HG03097 (cell line): ENCODE results near the gene CTSE.

Source experiments
- ATAC-seq: cut with Tn5 transposase; IDR thresholded peaks from one replicate; pipeline ENCODE4 v1.9.1; 2021; ENCODE audit not compliant: unreplicated experiment, low FRiP score

Gene CTSE

DNA sequence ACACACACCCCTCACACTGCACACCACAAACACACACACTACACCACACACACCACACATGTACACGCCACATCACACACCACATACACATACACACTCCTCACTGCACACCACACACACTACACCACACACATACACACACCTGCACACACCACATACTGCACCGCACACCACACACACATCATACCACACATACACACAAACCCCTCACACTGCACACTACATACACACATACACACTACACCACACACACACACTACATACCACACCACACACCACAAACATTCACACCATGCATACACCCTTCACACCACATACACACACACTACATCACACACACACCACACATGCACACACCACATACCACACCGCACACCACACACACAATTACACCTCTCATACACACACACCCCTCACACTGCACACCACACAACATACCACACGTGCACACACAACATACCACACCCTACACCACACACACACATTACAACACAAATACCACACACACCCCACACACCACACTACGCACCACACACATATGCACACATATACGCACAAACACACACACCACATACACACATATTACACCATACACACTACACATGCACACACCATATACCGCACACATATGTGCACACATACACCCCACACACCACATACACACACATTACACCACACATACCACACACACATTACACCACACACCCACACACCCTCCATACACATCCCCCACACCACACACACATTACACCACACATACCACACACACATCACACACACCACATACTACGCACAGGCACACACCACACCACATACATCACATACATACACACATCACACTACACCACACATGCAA is 50.1 kb downstream of the CTSE start:
- no peak for ATAC-seq

DNA sequence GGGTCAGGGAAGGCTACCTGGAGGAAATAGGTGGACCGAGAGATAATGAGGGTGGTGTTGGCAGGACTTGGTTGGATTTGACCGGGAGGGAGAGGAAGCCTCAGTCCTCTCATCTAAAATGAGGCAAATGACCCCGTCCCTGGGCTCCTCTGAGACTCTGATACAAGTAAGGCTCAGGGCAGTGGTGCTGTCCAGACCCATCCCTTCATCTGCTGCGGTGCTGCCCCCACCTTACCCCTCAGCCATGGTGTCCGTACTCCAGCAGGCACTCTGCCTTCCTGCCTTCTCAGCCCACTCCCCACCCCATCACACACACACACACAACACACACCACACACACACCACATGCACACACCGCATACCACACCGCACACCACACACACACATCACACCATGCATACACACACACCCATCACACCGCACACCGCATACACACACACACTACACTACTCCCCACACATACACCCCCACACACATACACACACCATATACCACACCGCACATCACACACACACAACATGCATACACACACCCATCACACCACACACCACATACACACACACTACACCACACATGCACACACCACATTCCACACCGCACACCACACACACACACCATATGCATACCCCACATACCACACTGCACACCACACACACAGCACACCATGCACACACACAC is 51.1 kb downstream of the CTSE start:
- no peak for ATAC-seq

DNA sequence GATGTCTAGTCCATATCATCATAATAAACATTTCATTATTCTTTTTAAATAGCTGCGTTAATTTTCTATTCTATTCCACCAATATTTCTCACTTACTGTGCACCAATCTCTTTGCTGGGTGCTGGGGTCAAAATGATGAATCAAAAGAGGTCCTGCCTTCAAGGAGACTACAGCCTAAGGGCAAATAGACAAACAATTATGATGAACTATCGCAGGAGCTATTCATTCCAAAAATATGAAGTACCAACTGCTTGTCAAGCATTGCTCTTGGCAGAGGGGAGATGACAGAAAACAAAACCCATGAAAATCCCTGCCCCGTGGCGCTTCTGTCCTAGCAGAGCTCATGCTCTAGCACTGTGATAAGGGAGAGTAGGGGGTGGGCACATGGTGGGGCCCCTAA is 51.6 kb downstream of the CTSE start:
- ATAC-seq = no peak

DNA sequence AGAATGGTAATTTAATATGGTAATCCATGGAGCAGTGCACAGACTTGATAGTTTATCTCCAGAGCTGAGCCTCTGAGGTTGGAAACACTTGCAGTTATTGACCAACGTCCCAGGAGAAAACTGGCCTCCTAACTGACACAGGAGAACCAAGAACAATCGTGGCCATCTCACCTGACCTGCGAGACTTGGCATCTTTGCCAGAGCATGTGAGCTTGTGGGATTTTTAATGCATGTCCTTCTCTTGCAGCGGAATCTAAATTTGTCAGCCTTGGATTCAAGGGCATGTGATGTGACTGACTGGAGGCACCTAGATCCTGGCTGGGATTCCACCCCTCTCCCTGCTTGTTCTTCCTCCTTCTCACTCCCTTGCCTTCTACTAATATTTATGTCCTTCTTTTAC is 52.6 kb downstream of the CTSE start:
- ATAC-seq = no peak

DNA sequence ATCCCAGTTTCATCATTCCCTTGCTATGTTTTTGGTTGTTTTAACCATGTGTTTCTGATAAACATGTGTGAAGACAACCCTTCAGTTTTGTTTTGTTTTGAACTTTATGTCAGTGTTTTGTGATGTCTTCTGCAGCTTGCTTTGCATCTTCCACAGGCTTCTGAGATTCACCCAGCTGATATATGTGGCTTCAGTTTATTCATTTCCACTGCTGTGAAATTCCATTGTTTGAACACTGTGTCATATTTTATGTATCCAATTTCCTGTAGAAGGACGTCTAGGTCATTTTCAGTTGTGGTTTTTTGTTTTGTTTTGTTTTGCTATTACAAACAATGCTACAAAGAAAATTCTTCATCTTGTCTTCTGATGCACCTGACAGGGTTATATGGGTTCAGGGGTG is 53.2 kb downstream of the CTSE start:
- no peak for ATAC-seq

DNA sequence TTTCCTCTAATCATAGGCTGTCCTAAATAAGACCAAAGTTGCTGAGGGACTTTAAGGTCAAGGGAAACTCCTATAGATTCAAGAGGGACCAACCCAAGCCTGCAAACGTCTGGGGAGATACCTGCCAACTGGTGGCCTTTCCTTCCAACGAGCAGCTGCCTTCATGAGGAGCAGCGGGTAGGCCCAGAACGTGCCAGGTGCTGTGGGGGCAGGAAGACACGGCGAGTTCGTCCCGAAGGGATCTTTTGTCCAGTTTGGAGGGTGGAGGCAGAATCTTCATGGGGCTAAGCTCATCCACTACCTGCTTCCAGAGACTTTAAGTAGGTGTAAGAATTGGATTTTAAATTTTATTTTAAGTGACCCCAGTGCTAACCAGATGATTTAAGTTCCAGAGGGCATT is 54.5 kb downstream of the CTSE start:
- no peak for ATAC-seq

DNA sequence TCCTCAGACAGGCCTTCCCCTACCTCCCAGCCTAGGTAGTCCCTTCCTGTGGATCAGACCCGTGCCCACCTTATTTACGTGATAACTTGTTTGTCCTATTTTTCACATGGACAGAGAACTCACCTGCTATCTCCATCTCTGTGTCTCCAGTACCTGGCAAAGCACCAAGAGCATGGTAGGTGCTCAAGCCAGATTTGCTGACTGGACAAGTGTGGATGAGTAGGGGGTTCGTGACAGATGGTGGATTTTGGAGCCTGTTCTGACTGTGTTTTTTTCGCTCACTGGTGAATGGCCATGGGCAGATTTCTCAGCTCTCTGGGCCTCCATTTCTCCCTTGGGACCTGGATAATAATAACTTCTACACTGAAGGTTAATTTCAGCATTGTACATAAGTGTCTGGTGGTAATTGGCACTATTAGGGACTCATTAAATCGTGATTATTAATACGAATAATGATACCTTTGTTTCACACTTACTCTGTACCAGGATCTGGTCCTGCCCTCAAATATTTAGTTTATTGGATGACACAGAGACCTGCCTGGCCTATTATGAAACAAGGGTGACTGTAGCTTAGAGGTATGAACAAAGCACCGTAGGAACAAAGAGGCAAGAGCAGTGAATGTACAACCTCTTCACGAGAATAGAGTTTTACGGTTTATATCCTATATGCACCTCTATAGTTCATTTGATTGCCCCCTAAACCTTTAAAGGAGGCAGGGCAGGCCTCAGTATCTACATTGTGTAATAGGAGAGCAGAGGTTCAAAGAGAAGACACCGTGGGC is 56.0 kb downstream of the CTSE start:
- no peak for ATAC-seq

DNA sequence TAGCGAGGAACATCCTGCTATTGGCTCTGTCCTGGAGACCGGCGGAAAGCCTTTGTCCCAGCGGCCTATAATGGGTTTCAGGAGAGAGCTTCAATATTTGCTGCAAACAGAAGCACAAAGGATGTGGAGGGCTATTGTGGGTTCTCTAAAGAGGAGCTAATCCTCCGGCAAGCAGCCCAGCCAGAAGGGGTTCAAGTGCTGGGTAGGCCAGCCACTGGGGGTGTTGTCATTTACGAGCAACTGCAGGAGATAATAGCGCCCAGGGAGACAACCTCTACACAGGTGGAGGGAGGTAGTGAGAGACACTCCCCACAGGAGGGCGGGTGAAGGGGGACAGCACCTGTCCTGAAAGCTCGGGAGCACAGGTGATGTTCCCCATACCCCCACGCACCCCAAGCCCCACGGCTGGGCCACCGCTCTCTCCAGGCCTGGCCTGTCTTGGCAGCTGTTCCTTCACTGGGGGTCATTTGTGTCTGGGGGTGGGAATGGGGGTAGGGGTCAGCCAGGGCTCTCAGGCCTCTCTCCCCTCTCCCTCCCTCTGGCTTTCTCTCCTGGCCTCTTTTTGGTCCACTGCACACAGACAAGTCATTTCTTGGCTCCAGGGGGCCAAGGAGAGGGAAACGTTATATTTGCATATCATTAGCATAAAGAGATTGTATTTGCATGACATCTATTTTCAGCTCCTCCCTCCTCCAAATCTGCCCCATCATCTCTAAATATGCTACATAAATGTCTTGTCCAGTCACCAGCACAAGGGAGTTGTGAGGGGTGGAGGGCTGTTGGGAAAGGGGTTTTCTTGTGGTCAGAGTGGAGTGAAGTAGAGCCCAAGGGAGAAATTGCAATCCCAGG is 58.4 kb downstream of the CTSE start:
- ATAC-seq = no peak

DNA sequence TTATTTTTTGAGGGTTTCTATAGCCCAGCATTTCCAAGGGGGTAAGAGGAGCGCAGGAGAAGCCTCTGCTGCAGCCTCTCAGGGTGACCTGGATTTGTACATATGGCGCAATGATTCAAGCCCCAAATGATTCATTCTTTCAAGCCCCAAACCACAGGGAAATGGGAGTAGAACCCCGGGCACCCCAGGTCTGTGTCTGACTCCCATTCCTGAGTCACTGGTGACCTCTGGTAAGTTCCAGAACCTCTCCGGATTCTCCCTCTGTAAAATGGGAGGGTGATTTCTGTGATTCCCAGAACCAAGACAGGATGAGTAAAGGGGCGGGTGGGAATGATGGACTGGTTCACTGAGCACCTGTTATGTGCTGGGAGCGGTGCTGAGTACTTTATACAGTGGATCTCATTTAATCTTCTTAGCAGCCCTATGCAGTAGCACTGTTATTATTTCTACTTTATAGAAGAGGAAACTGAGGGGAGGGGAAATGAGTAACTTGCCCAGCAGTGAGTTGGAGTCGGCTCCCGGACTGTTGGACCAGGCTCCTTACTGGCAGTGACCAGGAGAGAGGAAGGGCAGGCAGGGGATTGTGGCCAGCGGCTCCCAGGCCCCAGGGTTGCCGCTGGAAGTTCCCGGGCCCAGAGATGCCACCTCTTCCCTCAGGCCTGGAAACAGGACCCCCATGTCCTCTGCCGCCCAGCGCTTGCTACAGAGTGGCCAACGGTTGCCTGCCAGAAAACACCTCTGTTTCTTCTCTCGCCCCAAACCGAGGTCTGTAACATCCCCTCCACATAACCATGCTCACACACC is 60.1 kb downstream of the CTSE start:
- no peak for ATAC-seq

DNA sequence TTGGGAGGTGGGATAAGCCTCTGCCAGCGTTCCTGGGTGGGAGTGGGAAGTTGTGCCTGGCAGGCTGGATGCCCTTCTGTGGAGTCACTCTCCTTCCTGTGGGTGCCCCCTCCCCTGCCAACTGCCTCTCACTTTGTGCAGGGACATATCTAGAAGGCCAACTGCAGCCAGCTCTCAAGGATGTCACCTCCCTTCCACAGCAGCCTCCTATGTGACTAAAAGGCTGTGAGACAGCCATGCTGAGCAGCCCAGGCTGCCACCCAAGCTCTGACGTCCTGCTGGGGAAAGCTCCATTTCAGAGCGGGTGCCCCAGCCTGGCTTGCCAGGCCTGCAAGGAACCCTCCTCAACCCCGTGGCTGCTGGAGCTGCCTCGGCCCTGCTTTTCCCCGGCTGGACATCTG is 60.9 kb downstream of the CTSE start:
- ATAC-seq = no peak

DNA sequence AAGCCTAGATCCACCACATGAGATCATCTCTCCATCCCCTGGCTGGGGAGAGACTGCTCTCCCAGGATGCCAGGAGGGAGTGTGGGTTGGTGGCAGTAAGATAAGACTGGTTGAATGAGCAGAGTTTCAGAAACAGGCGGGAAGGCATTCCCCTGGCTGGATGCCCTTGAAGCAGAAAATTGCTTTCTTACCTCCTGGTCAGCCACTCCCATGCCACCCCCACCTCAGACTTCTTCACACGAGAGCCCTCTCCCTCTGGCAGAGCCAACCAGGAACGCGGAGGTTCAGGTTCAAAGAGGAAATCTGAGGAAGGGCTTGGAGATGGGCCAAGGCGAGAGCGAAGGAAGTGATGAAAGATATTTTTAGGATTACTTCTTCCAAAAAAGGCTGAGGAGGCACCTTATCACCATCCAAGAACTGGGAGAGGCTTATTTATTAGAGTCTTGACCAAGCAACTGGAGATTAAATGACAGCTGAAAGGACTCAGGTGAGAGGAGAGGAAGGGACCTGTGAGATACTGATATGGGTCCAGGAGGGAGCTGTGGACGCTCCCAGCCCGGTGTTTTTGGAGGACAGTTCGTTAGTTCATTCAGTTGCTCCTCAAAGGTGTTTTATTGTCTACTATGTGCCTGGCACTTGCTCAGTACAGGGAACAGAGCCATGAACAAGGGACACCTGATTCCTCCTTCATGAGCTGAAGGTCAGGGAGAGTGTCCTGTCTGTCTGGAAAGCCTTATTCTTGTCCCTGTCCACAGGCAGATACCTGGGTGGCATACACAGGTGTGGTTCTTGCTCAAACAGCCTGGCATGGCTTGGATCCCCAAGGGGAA is 61.5 kb downstream of the CTSE start:
- ATAC-seq = no peak

DNA sequence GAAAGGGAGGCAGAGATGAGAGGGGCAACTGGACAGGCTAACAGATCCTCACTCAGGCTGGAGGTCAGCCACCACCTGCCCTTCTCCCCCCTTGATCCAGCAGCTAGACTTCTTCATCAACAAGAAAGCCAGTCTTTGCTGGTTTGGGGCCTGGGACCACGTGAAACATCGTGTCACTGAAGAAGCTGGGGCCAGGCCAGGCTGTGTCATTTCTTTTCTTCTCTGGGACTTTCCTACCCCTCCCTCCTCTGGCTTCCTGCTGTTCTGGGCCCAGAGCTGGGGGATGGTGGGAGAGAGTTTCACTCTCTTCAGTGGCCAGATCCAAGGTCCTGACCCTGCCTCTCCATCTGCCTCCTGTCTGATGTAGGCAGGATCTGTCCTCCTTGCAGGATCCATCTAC is 62.3 kb downstream of the CTSE start:
- no peak for ATAC-seq

DNA sequence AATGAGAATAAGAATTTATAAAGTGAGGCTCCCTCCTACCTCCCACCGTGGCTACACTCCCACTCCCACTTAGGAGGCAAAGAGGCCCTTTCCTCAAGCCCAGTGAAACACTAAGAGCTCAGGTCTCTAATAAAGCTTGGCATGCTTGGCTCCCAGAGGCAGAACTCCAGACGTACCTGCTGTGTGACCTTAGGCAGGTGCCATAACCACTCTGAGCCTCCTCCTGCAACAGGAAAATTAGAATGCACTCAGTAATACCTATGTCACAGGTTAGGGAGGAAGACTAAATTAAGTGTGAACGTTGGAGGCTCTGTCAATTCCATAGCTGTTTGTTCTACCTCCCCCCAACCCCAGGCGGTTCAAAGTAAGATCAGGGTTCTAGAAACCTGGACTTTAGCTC is 63.9 kb downstream of the CTSE start:
- no peak for ATAC-seq
